Endothelial cell (in vitro differentiated cells): ENCODE measurements around the gene SAG. TPM values are rescaled to one million over a fixed set of nuclear protein-coding genes. Genes with fewer than 3 reads are reported as not detected.
"Not testable (repeated sequence)": the region's sequence is repeated elsewhere in the genome, so short reads cannot be mapped to it uniquely, and the experiment has no call there.

Source experiments
- DNase-seq: peaks from one replicate; pipeline ENCODE4 v3.0.0; 2021; ENCODE audit warnings: low spot score
- H3K27ac Mint-ChIP-seq: one replicate; pipeline ENCODE4 v1.8.0; 2021; ENCODE audit warnings: mixed read lengths, inconsistent platforms; ENCODE audit not compliant: unreplicated experiment
- H3K27me3 Mint-ChIP-seq: one replicate; pipeline ENCODE4 v1.8.0; 2021; ENCODE audit warnings: mild to moderate bottlenecking, moderate library complexity, mixed read lengths, inconsistent platforms; ENCODE audit not compliant: unreplicated experiment
- H3K36me3 Mint-ChIP-seq: one replicate; pipeline ENCODE4 v1.8.0; 2021; ENCODE audit warnings: mild to moderate bottlenecking, low read depth, mixed read lengths, inconsistent platforms; ENCODE audit not compliant: unreplicated experiment
- H3K4me1 Mint-ChIP-seq: one replicate; pipeline ENCODE4 v1.8.0; 2021; ENCODE audit warnings: mild to moderate bottlenecking, mixed read lengths, inconsistent platforms; ENCODE audit not compliant: unreplicated experiment
- H3K4me3 Mint-ChIP-seq: one replicate; pipeline ENCODE4 v1.8.0; 2021; ENCODE audit warnings: mild to moderate bottlenecking, mixed read lengths, inconsistent platforms; ENCODE audit not compliant: unreplicated experiment
- H3K9me3 Mint-ChIP-seq: one replicate; pipeline ENCODE4 v1.8.0; 2021; ENCODE audit warnings: mixed read lengths, inconsistent platforms; ENCODE audit not compliant: unreplicated experiment
- CTCF ChIP-seq: fragments of 200-600 bp; sonication (generic); IDR thresholded peaks from one replicate; pipeline ENCODE4 v1.5.0; 2021; ENCODE audit warnings: antibody characterized with exemption; ENCODE audit not compliant: unreplicated experiment
- total RNA-seq: library from RNA; stranded (reverse); fragmentation: NEBNext Ultra II Directional; extraction: Animal tissue kit (Norgen Biotek cat#: 25700); gene quantifications from one replicate; pipeline ENCODE4 v1.2.1, GENCODE V29; 2021; ENCODE audit not compliant: unreplicated experiment

SAG gene
- total RNA-seq, 1 donor from 2014 or later, result not detected

GRCh38 chr2:233371641-233372040, 64.0 kb downstream of the SAG start:
- no peak for DNase-seq
- no peak overlapping the region for H3K27ac Mint-ChIP-seq

GRCh38 chr2:233372855-233373254, 65.2 kb downstream of the SAG start:
- peaks cover 1% of the 10 kb centered on the region for H3K27me3 Mint-ChIP-seq
- H3K9me3 Mint-ChIP-seq, result no peaks in the 10 kb centered on the region
- H3K27ac Mint-ChIP-seq, result no peak overlapping the region
- H3K36me3 Mint-ChIP-seq, result no peaks in the 10 kb centered on the region
- H3K4me3 Mint-ChIP-seq, result no peak overlapping the region
- no peaks in the 10 kb centered on the region for H3K4me1 Mint-ChIP-seq
- DNase-seq, result no peak
- TF ChIP-seq CTCF, result no peak

More at GRCh38 chr2:233371641-233372040, 64.0 kb downstream of the SAG start:
- no peaks in the 10 kb centered on the region for H3K9me3 Mint-ChIP-seq
- no peaks in the 10 kb centered on the region for H3K4me1 Mint-ChIP-seq
- TF ChIP-seq CTCF, result no peak
- H3K4me3 Mint-ChIP-seq, result no peak overlapping the region
- H3K36me3 Mint-ChIP-seq, result no peaks in the 10 kb centered on the region
- peaks cover 1% of the 10 kb centered on the region for H3K27me3 Mint-ChIP-seq

- peaks cover 1% of the 10 kb centered on the region for H3K27me3 Mint-ChIP-seq
- H3K27ac Mint-ChIP-seq, result no peak overlapping the region
- H3K4me3 Mint-ChIP-seq, result no peak overlapping the region
- no peaks in the 10 kb centered on the region for H3K36me3 Mint-ChIP-seq
- no peak for TF ChIP-seq CTCF
- no peaks in the 10 kb centered on the region for H3K4me1 Mint-ChIP-seq
- no peak for DNase-seq
- H3K9me3 Mint-ChIP-seq, result no peaks in the 10 kb centered on the region
These were observed 65.7 kb downstream of the SAG start for GRCh38 chr2:233373316-233373715.

GRCh38 chr2:233374776-233375175, 67.2 kb downstream of the SAG start:
- H3K4me1 Mint-ChIP-seq, H3K27me3 Mint-ChIP-seq, H3K27ac Mint-ChIP-seq, H3K9me3 Mint-ChIP-seq, H3K4me3 Mint-ChIP-seq, H3K36me3 Mint-ChIP-seq, DNase-seq: not testable (repeated sequence)

- H3K9me3 Mint-ChIP-seq, result no peaks in the 10 kb centered on the region
- no peak overlapping the region for H3K4me3 Mint-ChIP-seq
- peaks cover 1% of the 10 kb centered on the region for H3K27me3 Mint-ChIP-seq
- no peak overlapping the region for H3K27ac Mint-ChIP-seq
- H3K4me1 Mint-ChIP-seq, result no peaks in the 10 kb centered on the region
- no peak for DNase-seq
- no peak for TF ChIP-seq CTCF
- no peaks in the 10 kb centered on the region for H3K36me3 Mint-ChIP-seq
These were observed 68.1 kb downstream of the SAG start for GRCh38 chr2:233375490-233376314.
